ENCODE measurements around the gene MOK. TPM values are rescaled to one million over a fixed set of nuclear protein-coding genes. Genes with fewer than 3 reads are reported as not detected.

MOK gene
- total RNA-seq, 4 donors from 2014 or later: 13.0 to 25.4 (median 17.0) TPM

GRCh38 chr14:102185360-102185759 lies 119.6 kb downstream of the MOK start:
- Histone ChIP-seq H3K27ac (no peak overlapping the region), H3K4me1 (peaks cover 58% of the 10 kb centered on the region), H3K36me3 (no peaks in the 10 kb centered on the region), H3K9me3 (no peaks in the 10 kb centered on the region), H3K27me3 (no peaks in the 10 kb centered on the region), H3K4me3 (no peak overlapping the region)
- no peak for TF ChIP-seq POLR2AphosphoS5 (IDR thresholded peaks at IDR 0.05)
- TF ChIP-seq, protein P1, sequence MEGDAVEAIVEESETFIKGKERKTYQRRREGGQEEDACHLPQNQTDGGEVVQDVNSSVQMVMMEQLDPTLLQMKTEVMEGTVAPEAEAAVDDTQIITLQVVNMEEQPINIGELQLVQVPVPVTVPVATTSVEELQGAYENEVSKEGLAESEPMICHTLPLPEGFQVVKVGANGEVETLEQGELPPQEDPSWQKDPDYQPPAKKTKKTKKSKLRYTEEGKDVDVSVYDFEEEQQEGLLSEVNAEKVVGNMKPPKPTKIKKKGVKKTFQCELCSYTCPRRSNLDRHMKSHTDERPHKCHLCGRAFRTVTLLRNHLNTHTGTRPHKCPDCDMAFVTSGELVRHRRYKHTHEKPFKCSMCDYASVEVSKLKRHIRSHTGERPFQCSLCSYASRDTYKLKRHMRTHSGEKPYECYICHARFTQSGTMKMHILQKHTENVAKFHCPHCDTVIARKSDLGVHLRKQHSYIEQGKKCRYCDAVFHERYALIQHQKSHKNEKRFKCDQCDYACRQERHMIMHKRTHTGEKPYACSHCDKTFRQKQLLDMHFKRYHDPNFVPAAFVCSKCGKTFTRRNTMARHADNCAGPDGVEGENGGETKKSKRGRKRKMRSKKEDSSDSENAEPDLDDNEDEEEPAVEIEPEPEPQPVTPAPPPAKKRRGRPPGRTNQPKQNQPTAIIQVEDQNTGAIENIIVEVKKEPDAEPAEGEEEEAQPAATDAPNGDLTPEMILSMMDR (IDR thresholded peaks at IDR 0.05): no peak
- WGBS: 91% methylated on average over 8 of the region's 8 CpGs
- no peak for DNase-seq (ENCODE audit: low spot score in 2 of 2)

- Histone ChIP-seq H3K4me1 (peaks cover 58% of the 10 kb centered on the region), H3K27ac (no peak overlapping the region), H3K36me3 (no peaks in the 10 kb centered on the region), H3K27me3 (no peaks in the 10 kb centered on the region), H3K9me3 (no peaks in the 10 kb centered on the region), H3K4me3 (no peak overlapping the region)
- DNase-seq (ENCODE audit: low spot score in 2 of 2): no peak
- 89% methylated on average over 14 of the region's 14 CpGs for WGBS
- TF ChIP-seq, protein P1 (IDR thresholded peaks at IDR 0.05): no peak
- TF ChIP-seq EP300 (IDR thresholded peaks at IDR 0.05): no peak
- TF ChIP-seq POLR2A (IDR thresholded peaks at IDR 0.05): no peak
Observed at GRCh38 chr14:102184316-102185035, 120.5 kb downstream of the MOK start.

DNA sequence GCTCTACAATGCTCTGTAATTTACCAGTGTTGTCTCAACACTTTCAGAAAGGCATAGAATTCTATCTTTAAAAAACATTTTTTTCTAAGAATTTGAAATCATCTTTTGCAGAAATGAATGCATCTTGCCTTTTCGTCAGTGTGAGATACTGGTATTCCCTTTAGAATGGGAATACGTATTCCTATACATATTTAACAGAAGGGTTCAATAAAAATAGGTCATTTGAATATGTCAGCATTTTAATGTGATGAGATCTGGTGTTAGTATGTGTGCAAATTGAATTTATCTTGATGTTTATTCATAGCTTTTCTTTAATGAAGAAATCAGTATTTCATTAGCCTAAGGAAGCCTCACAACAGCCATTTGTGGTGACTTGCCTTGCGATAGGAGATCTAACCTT lies 121.1 kb downstream of the MOK start:
- 97% methylated on average over 3 of the region's 3 CpGs for WGBS
- Histone ChIP-seq H3K9me3 (no peaks in the 10 kb centered on the region), H3K27me3 (no peaks in the 10 kb centered on the region), H3K4me3 (no peak overlapping the region), H3K36me3 (no peaks in the 10 kb centered on the region), H3K4me1 (peaks cover 57% of the 10 kb centered on the region), H3K27ac (no peak overlapping the region)
- no peak for DNase-seq (ENCODE audit: low spot score in 2 of 2)
- no peak for TF ChIP-seq EP300 (IDR thresholded peaks at IDR 0.05)
- TF ChIP-seq POLR2AphosphoS5 (IDR thresholded peaks at IDR 0.05): no peak
- TF ChIP-seq, protein P1 (IDR thresholded peaks at IDR 0.05): no peak
- TF ChIP-seq POLR2A (IDR thresholded peaks at IDR 0.05): no peak

GRCh38 chr14:102182936-102183619 lies 121.9 kb downstream of the MOK start:
- no peak for DNase-seq (ENCODE audit: low spot score in 2 of 2)
- TF ChIP-seq POLR2A (IDR thresholded peaks at IDR 0.05): no peak
- no peak for TF ChIP-seq EP300 (IDR thresholded peaks at IDR 0.05)
- TF ChIP-seq, protein P1 (IDR thresholded peaks at IDR 0.05): no peak
- TF ChIP-seq POLR2AphosphoS5 (IDR thresholded peaks at IDR 0.05): no peak
- WGBS: 62% methylated on average over 9 of the region's 9 CpGs
- H3K27me3 ChIP-seq: no peaks in the 10 kb centered on the region
- no peaks in the 10 kb centered on the region for H3K36me3 ChIP-seq
- no peak overlapping the region for H3K27ac ChIP-seq
- no peak overlapping the region for H3K4me3 ChIP-seq
- peaks cover 51% of the 10 kb centered on the region for H3K4me1 ChIP-seq
- no peaks in the 10 kb centered on the region for H3K9me3 ChIP-seq

GRCh38 chr14:102182190-102182589 lies 122.8 kb downstream of the MOK start:
- H3K4me1 ChIP-seq: peaks cover 42% of the 10 kb centered on the region
- no peak for TF ChIP-seq POLR2A (IDR thresholded peaks at IDR 0.05)
- no peak for TF ChIP-seq EP300 (IDR thresholded peaks at IDR 0.05)
- TF ChIP-seq, protein P1 (IDR thresholded peaks at IDR 0.05): no peak
- no peak for TF ChIP-seq POLR2AphosphoS5 (IDR thresholded peaks at IDR 0.05)

More at GRCh38 chr14:102182190-102182589, 122.8 kb downstream of the MOK start:
- no peaks in the 10 kb centered on the region for H3K9me3 ChIP-seq
- H3K27me3 ChIP-seq: no peaks in the 10 kb centered on the region
- no peak for DNase-seq (ENCODE audit: low spot score in 2 of 2)
- no peak overlapping the region for H3K27ac ChIP-seq
- H3K4me3 ChIP-seq: no peak overlapping the region
- no peaks in the 10 kb centered on the region for H3K36me3 ChIP-seq
